OCI-LY3 (cell line): Measurements from ENCODE around the gene AGAP5.
"Not testable (repeated sequence)": the region's sequence is repeated elsewhere in the genome, so short reads cannot be mapped to it uniquely, and the experiment has no call there.

Experiments used
- EZH2phosphoT487 ChIP-seq: fragments of 200-600 bp; shearing (Covaris generic); IDR thresholded peaks from 2 replicates; pipeline ENCODE4 v1.6.1; 2018; ENCODE audit warnings: antibody characterized with exemption, mixed run types, low read depth
- TF ChIP-seq, protein P1 (sequence below): fragments of 200-600, 300-600 bp; sonication (generic); IDR thresholded peaks from 2 replicates; pipeline ENCODE4 v1.5.1; 2014; ENCODE audit warnings: antibody characterized with exemption, low read length, low read depth

DNA sequence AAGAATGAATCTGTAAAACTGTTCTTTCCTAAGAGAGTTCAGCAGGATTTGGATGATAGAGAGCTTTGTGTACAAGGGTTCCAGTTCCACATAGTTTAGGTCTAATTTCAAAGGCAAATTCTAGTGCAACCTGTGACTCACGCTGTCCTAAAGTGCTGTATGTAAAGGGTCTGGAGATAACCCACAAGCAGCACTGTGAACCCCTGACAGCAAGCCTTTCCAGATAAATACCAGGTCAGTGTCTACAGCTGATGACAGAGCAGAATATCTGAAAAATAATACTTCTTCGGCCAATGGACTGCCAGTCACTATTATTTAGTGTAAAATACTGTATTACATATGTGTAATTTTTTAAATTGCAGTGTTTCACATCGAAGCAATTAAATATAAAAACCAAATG lies 16.0 kb upstream of the AGAP5 start:
- TF ChIP-seq, protein P1, sequence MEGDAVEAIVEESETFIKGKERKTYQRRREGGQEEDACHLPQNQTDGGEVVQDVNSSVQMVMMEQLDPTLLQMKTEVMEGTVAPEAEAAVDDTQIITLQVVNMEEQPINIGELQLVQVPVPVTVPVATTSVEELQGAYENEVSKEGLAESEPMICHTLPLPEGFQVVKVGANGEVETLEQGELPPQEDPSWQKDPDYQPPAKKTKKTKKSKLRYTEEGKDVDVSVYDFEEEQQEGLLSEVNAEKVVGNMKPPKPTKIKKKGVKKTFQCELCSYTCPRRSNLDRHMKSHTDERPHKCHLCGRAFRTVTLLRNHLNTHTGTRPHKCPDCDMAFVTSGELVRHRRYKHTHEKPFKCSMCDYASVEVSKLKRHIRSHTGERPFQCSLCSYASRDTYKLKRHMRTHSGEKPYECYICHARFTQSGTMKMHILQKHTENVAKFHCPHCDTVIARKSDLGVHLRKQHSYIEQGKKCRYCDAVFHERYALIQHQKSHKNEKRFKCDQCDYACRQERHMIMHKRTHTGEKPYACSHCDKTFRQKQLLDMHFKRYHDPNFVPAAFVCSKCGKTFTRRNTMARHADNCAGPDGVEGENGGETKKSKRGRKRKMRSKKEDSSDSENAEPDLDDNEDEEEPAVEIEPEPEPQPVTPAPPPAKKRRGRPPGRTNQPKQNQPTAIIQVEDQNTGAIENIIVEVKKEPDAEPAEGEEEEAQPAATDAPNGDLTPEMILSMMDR, result not testable (repeated sequence)
- TF ChIP-seq EZH2phosphoT487, result not testable (repeated sequence)
